Brain microvascular endothelial cell (primary cell): ENCODE results near the gene ATG2A.

Experiments
- DNase-seq: peaks from one replicate; pipeline ENCODE4 v3.0.0-alpha.2; 2020
- H3K27ac ChIP-seq: fragments of 250-450 bp; sonication (Bioruptor Pico); 2 replicates; pipeline ENCODE4 v1.5.1; 2020; ENCODE audit warnings: mild to moderate bottlenecking, moderate library complexity
- H3K27me3 ChIP-seq: fragments of 250-450 bp; sonication (Bioruptor Pico); replicated peaks from 2 replicates; pipeline ENCODE4 v1.5.1; 2020; ENCODE audit warnings: mild to moderate bottlenecking
- H3K36me3 ChIP-seq: fragments of 250-450 bp; sonication (Bioruptor Pico); replicated peaks from 2 replicates; pipeline ENCODE4 v1.5.1; 2020; ENCODE audit warnings: mild to moderate bottlenecking
- H3K4me3 ChIP-seq: 2 replicates; pipeline ENCODE4 v1.5.1; 2011; ENCODE audit warnings: low read depth, mild to moderate bottlenecking, control low read depth, low read length, moderate library complexity
- in situ Hi-C: cut with HindIII; loops from 2 replicates; pipeline ENCODE4 v1.10.0; 2017; ENCODE audit warnings: low sequenced_read_pairs, low pct_ligation_motif_present
- TF ChIP-seq, protein P1 (sequence below): IDR thresholded peaks from 2 replicates; pipeline ENCODE4 v1.5.1; 2011; ENCODE audit warnings: low read depth, mild to moderate bottlenecking, moderate library complexity, low read length, control low read depth, inconsistent platforms; ENCODE audit errors: missing control alignments

The ATG2A gene

DNA sequence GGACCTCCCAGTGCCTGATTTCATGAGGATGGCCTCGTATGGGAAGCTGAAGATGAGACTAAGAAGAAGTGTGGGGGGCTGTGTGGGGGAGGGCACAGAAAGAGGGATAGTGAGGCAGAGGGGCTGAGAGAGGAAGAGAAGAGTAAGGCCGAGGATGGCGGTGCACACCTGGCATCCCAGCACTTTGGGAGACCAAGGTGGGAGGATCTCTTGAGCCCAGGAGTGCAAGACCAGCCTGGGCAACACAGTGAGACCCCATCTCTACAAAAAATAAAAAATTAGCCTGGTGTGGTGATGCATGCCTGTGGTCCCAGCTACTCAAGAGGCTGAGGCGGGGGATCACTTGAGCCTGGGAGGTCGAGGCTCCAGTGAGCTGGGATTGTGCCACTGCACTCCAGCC is 25.1 kb downstream of the ATG2A start:
- TF ChIP-seq, protein P1, sequence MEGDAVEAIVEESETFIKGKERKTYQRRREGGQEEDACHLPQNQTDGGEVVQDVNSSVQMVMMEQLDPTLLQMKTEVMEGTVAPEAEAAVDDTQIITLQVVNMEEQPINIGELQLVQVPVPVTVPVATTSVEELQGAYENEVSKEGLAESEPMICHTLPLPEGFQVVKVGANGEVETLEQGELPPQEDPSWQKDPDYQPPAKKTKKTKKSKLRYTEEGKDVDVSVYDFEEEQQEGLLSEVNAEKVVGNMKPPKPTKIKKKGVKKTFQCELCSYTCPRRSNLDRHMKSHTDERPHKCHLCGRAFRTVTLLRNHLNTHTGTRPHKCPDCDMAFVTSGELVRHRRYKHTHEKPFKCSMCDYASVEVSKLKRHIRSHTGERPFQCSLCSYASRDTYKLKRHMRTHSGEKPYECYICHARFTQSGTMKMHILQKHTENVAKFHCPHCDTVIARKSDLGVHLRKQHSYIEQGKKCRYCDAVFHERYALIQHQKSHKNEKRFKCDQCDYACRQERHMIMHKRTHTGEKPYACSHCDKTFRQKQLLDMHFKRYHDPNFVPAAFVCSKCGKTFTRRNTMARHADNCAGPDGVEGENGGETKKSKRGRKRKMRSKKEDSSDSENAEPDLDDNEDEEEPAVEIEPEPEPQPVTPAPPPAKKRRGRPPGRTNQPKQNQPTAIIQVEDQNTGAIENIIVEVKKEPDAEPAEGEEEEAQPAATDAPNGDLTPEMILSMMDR, result no peak
- peaks cover 3% of the 10 kb centered on the region for H3K36me3 ChIP-seq
- no peak for DNase-seq
- H3K27me3 ChIP-seq, result no peaks in the 10 kb centered on the region
- H3K27ac ChIP-seq, result no peak overlapping the region
- no peak overlapping the region for H3K4me3 ChIP-seq
- in situ Hi-C loops, result loop anchor here (5.0 kb wide), 1 partner anchor 45 kb away; no protein-coding TSS in a partner anchor

DNA sequence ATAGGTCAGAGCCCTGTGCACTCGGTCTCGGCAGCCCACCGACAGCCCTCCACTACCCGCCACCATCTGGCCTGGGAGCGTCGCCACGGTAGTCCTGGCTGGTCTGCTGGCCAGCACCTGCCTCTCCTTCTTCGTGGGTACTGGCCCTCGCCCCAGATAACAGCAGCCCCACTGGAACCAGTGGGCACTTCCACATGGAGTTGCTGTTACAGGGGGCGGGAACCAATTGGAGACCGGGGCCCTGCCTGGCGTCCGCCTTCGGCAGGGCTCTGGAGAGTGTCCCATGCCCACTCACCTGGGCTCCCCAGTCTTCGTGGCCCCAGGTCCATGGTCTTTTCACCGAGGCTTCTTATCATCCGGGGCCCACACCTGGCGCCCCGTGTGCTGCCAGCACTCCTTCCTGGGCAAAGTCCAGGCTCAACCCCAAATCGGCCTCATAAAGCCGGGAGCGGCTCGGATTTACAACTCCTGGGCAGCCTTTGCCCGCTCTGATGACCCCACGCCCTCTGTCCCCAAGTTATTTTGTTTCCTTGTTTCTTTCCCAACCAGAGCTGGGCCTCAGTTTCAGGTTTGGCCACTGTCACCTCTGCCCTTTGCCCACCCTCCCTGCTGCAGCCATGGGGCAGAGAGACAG is 25.7 kb downstream of the ATG2A start:
- H3K4me3 ChIP-seq, result no peak overlapping the region
- TF ChIP-seq, protein P1, result no peak
- H3K27me3 ChIP-seq, result no peaks in the 10 kb centered on the region
- in situ Hi-C loops, result loop anchor here (5.0 kb wide), 1 partner anchor 44 kb away; no protein-coding TSS in a partner anchor
- H3K36me3 ChIP-seq, result peaks cover 3% of the 10 kb centered on the region
- H3K27ac ChIP-seq, result no peak overlapping the region
- no peak for DNase-seq

DNA sequence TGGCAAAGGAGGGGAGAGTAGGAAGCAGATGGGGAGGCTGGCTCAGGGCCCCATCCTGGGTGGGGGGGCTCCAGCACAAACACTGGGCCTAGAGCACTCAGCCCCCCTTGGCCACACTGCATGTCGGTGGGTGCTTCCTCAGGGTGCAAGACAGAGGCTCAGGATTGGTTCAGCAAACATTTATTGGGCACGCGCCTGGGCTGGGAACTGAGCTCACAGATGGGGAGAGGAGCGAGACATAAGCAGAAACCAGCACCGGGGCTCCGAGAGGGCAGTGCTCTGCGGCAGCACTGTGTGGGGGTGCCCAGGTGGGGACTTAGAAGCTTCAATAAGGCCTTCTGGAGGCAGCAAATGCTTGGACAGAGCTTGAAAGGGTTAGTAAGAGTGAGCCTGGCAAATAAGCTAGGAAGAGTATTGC is 26.5 kb downstream of the ATG2A start:
- in situ Hi-C loops, result loop anchor here (5.0 kb wide), 1 partner anchor 43 kb away; no protein-coding TSS in a partner anchor
- TF ChIP-seq, protein P1, result no peak
- no peaks in the 10 kb centered on the region for H3K27me3 ChIP-seq
- no peaks in the 10 kb centered on the region for H3K36me3 ChIP-seq
- no peak for DNase-seq
- no peak overlapping the region for H3K4me3 ChIP-seq
- H3K27ac ChIP-seq, result no peak overlapping the region

DNA sequence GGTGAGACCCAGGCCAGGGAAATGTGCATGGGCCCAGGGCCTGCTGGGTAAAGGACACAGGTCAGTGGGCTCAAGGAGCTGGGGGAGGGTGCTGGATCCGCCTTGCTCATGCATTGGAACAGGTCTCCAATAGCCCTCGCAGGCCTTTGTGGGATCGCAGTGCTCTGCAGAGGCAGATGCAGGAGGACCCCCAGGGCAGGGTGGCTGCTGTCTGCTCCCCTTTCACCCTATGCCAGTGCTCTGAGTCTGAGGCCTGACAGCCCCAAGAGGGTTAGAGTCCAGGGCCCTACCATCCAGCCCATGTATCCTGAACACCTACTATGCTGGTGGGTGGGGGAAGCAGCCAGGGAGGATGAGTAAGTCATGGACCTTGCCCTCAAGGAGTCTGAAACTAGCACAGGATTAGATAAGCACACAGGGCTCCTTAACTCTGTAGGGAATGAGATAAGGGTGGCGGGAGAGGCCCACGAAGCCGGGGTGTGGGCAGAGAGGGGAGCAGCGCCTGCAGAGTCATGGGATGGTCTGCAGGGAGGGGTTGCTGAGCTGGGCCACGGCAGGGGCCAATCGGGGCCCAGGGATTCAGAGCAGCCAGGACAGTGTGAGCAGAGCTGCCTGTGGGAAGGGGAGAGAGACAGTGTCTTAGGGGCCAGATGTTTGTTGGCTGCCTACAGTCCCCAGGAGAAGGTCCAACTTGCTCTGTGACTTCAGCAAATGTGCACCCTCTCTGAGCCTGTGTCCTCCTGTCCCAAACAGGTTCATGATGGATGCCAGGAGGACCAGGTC is 28.1 kb downstream of the ATG2A start:
- H3K36me3 ChIP-seq, result no peaks in the 10 kb centered on the region
- TF ChIP-seq, protein P1, result no peak
- H3K27me3 ChIP-seq, result no peaks in the 10 kb centered on the region
- H3K4me3 ChIP-seq, result no peak overlapping the region
- peak; percentile 21 for DNase-seq
- in situ Hi-C loops, result no loop called here
- no peak overlapping the region for H3K27ac ChIP-seq

DNA sequence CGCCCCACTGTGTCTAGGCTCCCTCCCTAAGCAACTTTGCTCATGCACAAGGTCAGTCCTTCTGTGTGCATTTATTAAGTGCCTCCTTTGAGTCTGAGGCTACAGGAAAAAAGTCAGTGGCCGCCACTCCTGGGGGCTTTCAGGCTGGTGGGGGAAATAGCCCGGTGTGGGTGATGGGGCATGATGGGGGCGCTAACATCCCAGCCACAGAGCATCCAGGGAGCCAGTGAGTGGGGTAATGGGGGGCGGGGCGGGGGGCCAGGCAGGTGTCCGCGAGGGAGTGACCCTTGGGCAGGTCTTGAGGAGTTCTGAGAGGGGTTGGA is 28.6 kb downstream of the ATG2A start:
- TF ChIP-seq, protein P1, result no peak
- no peak overlapping the region for H3K4me3 ChIP-seq
- no peak overlapping the region for H3K27ac ChIP-seq
- DNase-seq, result no peak
- in situ Hi-C loops, result no loop called here
- H3K27me3 ChIP-seq, result no peaks in the 10 kb centered on the region
- no peaks in the 10 kb centered on the region for H3K36me3 ChIP-seq
